ENCODE measurements around the gene LAPTM5. TPM values are rescaled to one million over a fixed set of nuclear protein-coding genes. Genes with fewer than 3 reads are reported as not detected.

LAPTM5 gene
- total and polyA plus RNA-seq, 10 of the 15 experiments (the other 5 are each of a cell fraction or from before 2014, with no cell fraction given), result 24.1 to 1,034 (median 687) TPM

DNA sequence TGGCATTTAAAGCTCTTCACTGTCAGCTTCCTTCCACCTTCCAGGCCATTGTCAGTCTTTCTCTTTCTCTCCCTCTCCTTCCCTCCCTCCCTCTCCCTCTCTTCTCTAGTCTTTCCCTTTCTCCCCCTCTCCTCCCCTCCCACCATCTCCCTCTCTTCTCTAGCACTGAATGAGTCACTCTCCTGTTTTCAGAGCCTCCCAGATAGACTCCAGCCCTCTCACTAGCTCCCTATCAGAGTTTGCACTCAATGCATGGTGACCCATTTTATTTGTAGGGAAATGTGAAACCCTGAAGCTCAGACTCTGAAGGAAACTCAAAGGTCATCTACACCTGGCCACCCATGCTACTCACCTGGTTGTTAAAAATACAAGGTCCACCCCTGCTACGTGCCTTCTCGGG, 29.8 kb downstream of the LAPTM5 start:
- Histone ChIP-seq H3K27me3 (replicated peaks in 1 of 2; ENCODE audit: control insufficient read depth in 2 of 2, insufficient read depth in 2 of 2, low read length in 1 of 2) (no peaks in the 10 kb centered on the region), H3K9ac (ENCODE audit: control insufficient read depth, insufficient read depth, low read length) (no peak overlapping the region), H3K36me3 (ENCODE audit: control insufficient read depth in 2 of 2, insufficient read depth in 2 of 2, low read length in 1 of 2) (peaks cover 0 to 5% of the 10 kb centered on the region in 2 experiments; a peak in 2 of 4 replicates), H3K4me2 (ENCODE audit: control insufficient read depth, insufficient read depth) (no peak overlapping the region), H4K20me1 (ENCODE audit: control insufficient read depth, insufficient read depth) (no peaks in the 10 kb centered on the region), H3K79me2 (ENCODE audit: control insufficient read depth, insufficient read depth, low read length) (no peaks in the 10 kb centered on the region), H3K4me1 (ENCODE audit: control insufficient read depth, insufficient read depth, low read length) (peaks cover 23% of the 10 kb centered on the region), H2AFZ (ENCODE audit: control insufficient read depth, low read depth, low read length) (no peak overlapping the region), H3K27ac (ENCODE audit: control insufficient read depth, insufficient read depth) (no peak overlapping the region), H3K4me3 (no peak overlapping the region), H3K9me3 (replicated peaks; ENCODE audit: control insufficient read depth, insufficient read depth, low read length) (no peaks in the 10 kb centered on the region)
- 85% methylated on average over 2 of the region's 2 CpGs for WGBS (ENCODE audit: insufficient coverage, insufficient replicate concordance, low lambda C conversion rate, missing lambda C conversion rate)
- intact Hi-C loops (cut with micrococcal nuclease; ENCODE audit: unreplicated experiment) (no loop called here), in situ Hi-C loops (cut with MboI) (loop anchor here (10.0 kb wide), 1 partner anchor 47 kb away; no protein-coding TSS in a partner anchor)
- no TSS peak for BruUV-seq (replicated peaks)
- ChIA-PET SMC1A (ENCODE audit: uncharacterized antibody, unreplicated experiment) (interaction anchor here (0.8 to 21.5 kb wide), 6 partner anchors 9 to 97 kb away, joined by 3 to 556 read pairs (median 8); partner anchors contain the start of gene LAPTM5), CTCF (interaction anchor here (1.0 to 11.2 kb wide), 11 partner anchors 8 to 186 kb away, joined by 3 to 221 read pairs (median 4); no protein-coding TSS in a partner anchor), POLR2A (interaction anchor here (0.6 to 7.0 kb wide), 8 partner anchors 9 to 1499 kb away, joined by 3 to 96 read pairs (median 6); partner anchors contain the start of gene LAPTM5), RAD21 (ENCODE audit: unreplicated experiment) (interaction anchor here (0.6 to 15.6 kb wide), 6 partner anchors 9 to 250 kb away, joined by 3 to 538 read pairs (median 22); partner anchors contain the start of gene LAPTM5)
- DNase-seq (ENCODE audit: low read depth, low spot score) (no peak), FAIRE-seq (no peak), ATAC-seq (no peak)
- no peak for TF ChIP-seq BRCA1 (IDR thresholded peaks at IDR 0.05; ENCODE audit: low read depth, low read length)
- TF ChIP-seq FOXK2 (IDR thresholded peaks at IDR 0.05), result no peak
- no peak for TF ChIP-seq ASH2L (IDR thresholded peaks at IDR 0.05; ENCODE audit: borderline replicate concordance, low read depth)
- no peak for TF ChIP-seq CREB1 (IDR thresholded peaks at IDR 0.05; ENCODE audit: low read depth)
- TF ChIP-seq, protein P1, sequence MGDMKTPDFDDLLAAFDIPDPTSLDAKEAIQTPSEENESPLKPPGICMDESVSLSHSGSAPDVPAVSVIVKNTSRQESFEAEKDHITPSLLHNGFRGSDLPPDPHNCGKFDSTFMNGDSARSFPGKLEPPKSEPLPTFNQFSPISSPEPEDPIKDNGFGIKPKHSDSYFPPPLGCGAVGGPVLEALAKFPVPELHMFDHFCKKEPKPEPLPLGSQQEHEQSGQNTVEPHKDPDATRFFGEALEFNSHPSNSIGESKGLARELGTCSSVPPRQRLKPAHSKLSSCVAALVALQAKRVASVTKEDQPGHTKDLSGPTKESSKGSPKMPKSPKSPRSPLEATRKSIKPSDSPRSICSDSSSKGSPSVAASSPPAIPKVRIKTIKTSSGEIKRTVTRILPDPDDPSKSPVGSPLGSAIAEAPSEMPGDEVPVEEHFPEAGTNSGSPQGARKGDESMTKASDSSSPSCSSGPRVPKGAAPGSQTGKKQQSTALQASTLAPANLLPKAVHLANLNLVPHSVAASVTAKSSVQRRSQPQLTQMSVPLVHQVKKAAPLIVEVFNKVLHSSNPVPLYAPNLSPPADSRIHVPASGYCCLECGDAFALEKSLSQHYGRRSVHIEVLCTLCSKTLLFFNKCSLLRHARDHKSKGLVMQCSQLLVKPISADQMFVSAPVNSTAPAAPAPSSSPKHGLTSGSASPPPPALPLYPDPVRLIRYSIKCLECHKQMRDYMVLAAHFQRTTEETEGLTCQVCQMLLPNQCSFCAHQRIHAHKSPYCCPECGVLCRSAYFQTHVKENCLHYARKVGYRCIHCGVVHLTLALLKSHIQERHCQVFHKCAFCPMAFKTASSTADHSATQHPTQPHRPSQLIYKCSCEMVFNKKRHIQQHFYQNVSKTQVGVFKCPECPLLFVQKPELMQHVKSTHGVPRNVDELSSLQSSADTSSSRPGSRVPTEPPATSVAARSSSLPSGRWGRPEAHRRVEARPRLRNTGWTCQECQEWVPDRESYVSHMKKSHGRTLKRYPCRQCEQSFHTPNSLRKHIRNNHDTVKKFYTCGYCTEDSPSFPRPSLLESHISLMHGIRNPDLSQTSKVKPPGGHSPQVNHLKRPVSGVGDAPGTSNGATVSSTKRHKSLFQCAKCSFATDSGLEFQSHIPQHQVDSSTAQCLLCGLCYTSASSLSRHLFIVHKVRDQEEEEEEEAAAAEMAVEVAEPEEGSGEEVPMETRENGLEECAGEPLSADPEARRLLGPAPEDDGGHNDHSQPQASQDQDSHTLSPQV (IDR thresholded peaks at IDR 0.05), result no peak
- TF ChIP-seq, protein P2, sequence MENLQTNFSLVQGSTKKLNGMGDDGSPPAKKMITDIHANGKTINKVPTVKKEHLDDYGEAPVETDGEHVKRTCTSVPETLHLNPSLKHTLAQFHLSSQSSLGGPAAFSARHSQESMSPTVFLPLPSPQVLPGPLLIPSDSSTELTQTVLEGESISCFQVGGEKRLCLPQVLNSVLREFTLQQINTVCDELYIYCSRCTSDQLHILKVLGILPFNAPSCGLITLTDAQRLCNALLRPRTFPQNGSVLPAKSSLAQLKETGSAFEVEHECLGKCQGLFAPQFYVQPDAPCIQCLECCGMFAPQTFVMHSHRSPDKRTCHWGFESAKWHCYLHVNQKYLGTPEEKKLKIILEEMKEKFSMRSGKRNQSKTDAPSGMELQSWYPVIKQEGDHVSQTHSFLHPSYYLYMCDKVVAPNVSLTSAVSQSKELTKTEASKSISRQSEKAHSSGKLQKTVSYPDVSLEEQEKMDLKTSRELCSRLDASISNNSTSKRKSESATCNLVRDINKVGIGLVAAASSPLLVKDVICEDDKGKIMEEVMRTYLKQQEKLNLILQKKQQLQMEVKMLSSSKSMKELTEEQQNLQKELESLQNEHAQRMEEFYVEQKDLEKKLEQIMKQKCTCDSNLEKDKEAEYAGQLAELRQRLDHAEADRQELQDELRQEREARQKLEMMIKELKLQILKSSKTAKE (IDR thresholded peaks at IDR 0.05; ENCODE audit: low read depth, poor library complexity, severe bottlenecking), result no peak

Measured in GM12878 (cell line).